Neural cell (in vitro differentiated cells): Measurements from ENCODE around the gene SESN2. TPM values are rescaled to one million over a fixed set of nuclear protein-coding genes. Genes with fewer than 3 reads are reported as not detected.

ENCODE experiments used
- H2AFZ ChIP-seq: fragments of 200-600, 300-800 bp; sonication (generic), shearing (Covaris generic); 2 replicates; pipeline ENCODE4 v1.6.0; 2014; ENCODE audit warnings: low read depth, mild to moderate bottlenecking, antibody characterized with exemption, low read length, moderate library complexity
- H3F3A ChIP-seq: fragments of 200-600 bp; shearing (Covaris generic); 2 replicates; pipeline ENCODE4 v1.6.1; 2016; ENCODE audit warnings: mild to moderate bottlenecking, moderate library complexity, mixed read lengths, antibody characterized with exemption, low read length; ENCODE audit not compliant: insufficient read depth, poor library complexity, severe bottlenecking
- H3K27ac ChIP-seq: fragments of 200-600, 300-800 bp; sonication (generic), shearing (Covaris generic); 2 replicates; pipeline ENCODE4 v1.5.1; 2014; ENCODE audit warnings: mild to moderate bottlenecking, low read length, moderate library complexity
- H3K27me3 ChIP-seq: fragments of 300-800, 200-600 bp; sonication (generic), shearing (Covaris generic); 2 replicates; pipeline ENCODE4 v1.6.0; 2014; ENCODE audit warnings: mild to moderate bottlenecking, low read depth, low read length, moderate library complexity; ENCODE audit not compliant: insufficient read depth
- H3K36me3 ChIP-seq: fragments of 300-800, 200-600 bp; sonication (generic), shearing (Covaris generic); 2 replicates; pipeline ENCODE4 v1.5.1; 2014; ENCODE audit warnings: mild to moderate bottlenecking, antibody characterized with exemption, low read length, moderate library complexity; ENCODE audit not compliant: insufficient read depth
- H3K4me2 ChIP-seq: fragments of 300-800, 200-600 bp; sonication (generic), shearing (Covaris generic); 2 replicates; pipeline ENCODE4 v1.6.0; 2014; ENCODE audit warnings: mild to moderate bottlenecking, low read length
- H3K4me3 ChIP-seq: fragments of 300-800, 200-600 bp; sonication (generic), shearing (Covaris generic); 2 replicates; pipeline ENCODE4 v1.5.1; 2014; ENCODE audit warnings: mild to moderate bottlenecking, low read length, moderate library complexity
- H3K79me2 ChIP-seq: fragments of 200-600 bp; shearing (Covaris generic); replicated peaks from 2 replicates; pipeline ENCODE4 v1.6.0; 2014; ENCODE audit warnings: mild to moderate bottlenecking, low read length, moderate library complexity; ENCODE audit not compliant: insufficient read depth
- H3K9ac ChIP-seq: fragments of 300-800, 200-600 bp; sonication (generic), shearing (Covaris generic); 2 replicates; pipeline ENCODE4 v1.6.1; 2016; ENCODE audit warnings: mild to moderate bottlenecking, low read length, mixed read lengths
- H3K9me2 ChIP-seq: fragments of 200-600 bp; shearing (Covaris generic); 2 replicates; pipeline ENCODE4 v1.6.1; 2016; ENCODE audit warnings: mild to moderate bottlenecking, low read length, mixed read lengths; ENCODE audit not compliant: insufficient read depth
- H3K9me3 ChIP-seq: fragments of 200-600, 300-800 bp; sonication (generic), shearing (Covaris generic); 2 replicates; pipeline ENCODE4 v1.6.1; 2016; ENCODE audit warnings: mild to moderate bottlenecking, mixed run types, low read length, moderate library complexity, mixed read lengths
- H4K20me1 ChIP-seq: fragments of 200-600 bp; shearing (Covaris generic); 2 replicates; pipeline ENCODE4 v1.6.1; 2016; ENCODE audit warnings: mild to moderate bottlenecking, mixed run types; ENCODE audit not compliant: insufficient read depth
- CTCF ChIP-seq: fragments of 450-650 bp; IDR thresholded peaks from 2 replicates; pipeline ENCODE4 v1.5.1; 2014; ENCODE audit warnings: antibody characterized with exemption, mild to moderate bottlenecking, moderate library complexity; ENCODE audit not compliant: poor library complexity, severe bottlenecking
- EP300 ChIP-seq: fragments of 450-650 bp; conservative IDR thresholded peaks from 2 replicates; pipeline ENCODE4 v1.6.1; 2014; ENCODE audit warnings: antibody characterized with exemption, mild to moderate bottlenecking, moderate library complexity; ENCODE audit not compliant: poor library complexity, severe bottlenecking
- EZH2 ChIP-seq: fragments of 200-600, 300-800 bp; shearing (Covaris generic), sonication (generic); IDR thresholded peaks from 2 replicates; pipeline ENCODE4 v1.6.1; 2014; ENCODE audit warnings: antibody characterized with exemption, low read length, borderline replicate concordance, mild to moderate bottlenecking; ENCODE audit not compliant: insufficient read depth, poor library complexity, severe bottlenecking
- MXI1 ChIP-seq: fragments of 450-650 bp; conservative IDR thresholded peaks from 2 replicates; pipeline ENCODE4 v1.6.1; 2014; ENCODE audit warnings: antibody characterized with exemption, mild to moderate bottlenecking; ENCODE audit not compliant: poor library complexity, severe bottlenecking
- POLR2AphosphoS5 ChIP-seq: IDR thresholded peaks from 2 replicates; pipeline ENCODE4 v1.6.1; 2012
- RAD21 ChIP-seq: fragments of 450-650 bp; conservative IDR thresholded peaks from 2 replicates; pipeline ENCODE4 v1.6.1; 2014; ENCODE audit warnings: antibody characterized with exemption, mild to moderate bottlenecking, moderate library complexity
- REST ChIP-seq: IDR thresholded peaks from 2 replicates; pipeline ENCODE4 v1.6.1; 2012; ENCODE audit warnings: borderline replicate concordance
- SMC3 ChIP-seq: fragments of 450-650 bp; conservative IDR thresholded peaks from 2 replicates; pipeline ENCODE4 v1.6.1; 2014; ENCODE audit warnings: antibody characterized with exemption, mild to moderate bottlenecking, moderate library complexity; ENCODE audit not compliant: poor library complexity
- TAF1 ChIP-seq: IDR thresholded peaks from 2 replicates; pipeline ENCODE4 v1.6.1; 2012; ENCODE audit warnings: low read depth
- polyA plus RNA-seq: library from polyadenylated mRNA; depleted of rRNA; stranded (reverse); fragments of >200 nt; gene quantifications from 2 replicates; pipeline ENCODE4 v1.2.3, GENCODE V29; 2014

SESN2 gene
- polyA plus RNA-seq, 1 donor from 2014 or later, result 9.3 TPM

- no peak for TF ChIP-seq EZH2
- no peak for TF ChIP-seq POLR2AphosphoS5
- no peak for TF ChIP-seq EP300
- TF ChIP-seq SMC3, result no peak
- TF ChIP-seq MXI1, result no peak
- no peak for TF ChIP-seq CTCF
- no peak for TF ChIP-seq REST
- TF ChIP-seq RAD21, result no peak
- Histone ChIP-seq H3K9ac (no peak overlapping the region), H3K9me2 (no peaks in the 10 kb centered on the region), H3K27ac (no peak overlapping the region), H3K36me3 (no peaks in the 10 kb centered on the region), H3F3A (no peaks in the 10 kb centered on the region), H3K4me2 (no peak overlapping the region), H4K20me1 (no peaks in the 10 kb centered on the region), H3K9me3 (no peaks in the 10 kb centered on the region), H2AFZ (no peak overlapping the region), H3K27me3 (no peaks in the 10 kb centered on the region), H3K4me3 (no peak overlapping the region), H3K79me2 (no peaks in the 10 kb centered on the region)
Observed at GRCh38 chr1:28291711-28292110, 32.4 kb downstream of the SESN2 start.

- Histone ChIP-seq H3K4me3 (no peak overlapping the region), H3F3A (no peaks in the 10 kb centered on the region), H2AFZ (no peak overlapping the region), H3K79me2 (no peaks in the 10 kb centered on the region), H4K20me1 (no peaks in the 10 kb centered on the region), H3K27me3 (no peaks in the 10 kb centered on the region), H3K36me3 (no peaks in the 10 kb centered on the region), H3K27ac (no peak overlapping the region), H3K4me2 (no peak overlapping the region), H3K9me3 (no peaks in the 10 kb centered on the region), H3K9me2 (no peaks in the 10 kb centered on the region), H3K9ac (no peak overlapping the region)
- TF ChIP-seq POLR2AphosphoS5 (no peak), EP300 (no peak), TAF1 (no peak), MXI1 (no peak), SMC3 (no peak), REST (no peak), EZH2 (no peak), CTCF (no peak), RAD21 (no peak)
Observed at GRCh38 chr1:28295936-28296335, 36.6 kb downstream of the SESN2 start.
